HG02763 (cell line): Measurements from ENCODE around the gene SORBS2.

ENCODE experiments used
- ATAC-seq: cut with Tn5 transposase; IDR thresholded peaks from one replicate; pipeline ENCODE4 v1.9.1; 2021; ENCODE audit warnings: mild to moderate bottlenecking, moderate library complexity; ENCODE audit not compliant: unreplicated experiment

Gene SORBS2

GRCh38 chr4:185651137-185651677 is 160.8 kb downstream of the SORBS2 start:
- no peak for ATAC-seq

GRCh38 chr4:185648631-185649030 is 163.4 kb downstream of the SORBS2 start:
- no peak for ATAC-seq

GRCh38 chr4:185645403-185645802 is 166.6 kb downstream of the SORBS2 start:
- ATAC-seq, result no peak

GRCh38 chr4:185644408-185644807 is 167.6 kb downstream of the SORBS2 start:
- ATAC-seq, result no peak

GRCh38 chr4:185642907-185643306 is 169.1 kb downstream of the SORBS2 start:
- ATAC-seq, result no peak

- no peak for ATAC-seq
Measured at GRCh38 chr4:185640811-185641675, 171.0 kb downstream of the SORBS2 start.

- ATAC-seq, result no peak
Measured at GRCh38 chr4:185638548-185639301, 173.3 kb downstream of the SORBS2 start.

- ATAC-seq, result no peak
Measured at GRCh38 chr4:185638093-185638492, 173.9 kb downstream of the SORBS2 start.

GRCh38 chr4:185637163-185637875 is 174.7 kb downstream of the SORBS2 start:
- no peak for ATAC-seq

GRCh38 chr4:185634066-185634652 is 177.8 kb downstream of the SORBS2 start:
- ATAC-seq, result no peak

- ATAC-seq, result no peak
Measured at GRCh38 chr4:185626798-185627197, 185.2 kb downstream of the SORBS2 start.

GRCh38 chr4:185625503-185625902 is 186.5 kb downstream of the SORBS2 start:
- no peak for ATAC-seq

- ATAC-seq, result no peak
Measured at GRCh38 chr4:185624259-185624589, 187.8 kb downstream of the SORBS2 start.

- ATAC-seq, result no peak
Measured at GRCh38 chr4:185623444-185624258, 188.3 kb downstream of the SORBS2 start.

- no peak for ATAC-seq
Measured at GRCh38 chr4:185608185-185608584, 203.8 kb downstream of the SORBS2 start.

- ATAC-seq, result no peak
Measured at GRCh38 chr4:185602397-185602796, 209.6 kb downstream of the SORBS2 start.

- no peak for ATAC-seq
Measured at GRCh38 chr4:185600801-185601434, 211.1 kb downstream of the SORBS2 start.

GRCh38 chr4:185599553-185600243 is 212.3 kb downstream of the SORBS2 start:
- ATAC-seq, result no peak
